HepG2 (cell line): ENCODE data around the gene JMJD6. TPM values are rescaled to one million over a fixed set of nuclear protein-coding genes. Genes with fewer than 3 reads are reported as not detected.

Experiments
- ATAC-seq: fragments of 200-7000 bp; cut with Tn5 transposase; 3 replicates; pipeline ENCODE4 v1.9.1; 2020; ENCODE audit warnings: mild to moderate bottlenecking, moderate library complexity
- BruUV-seq: library from RNA; stranded (reverse); fragments of 400-500 nt; replicated peaks from 2 replicates; lab custom pipeline; 2021; lab: Mats Ljungman, UMichigan
- CTCF ChIA-PET: fragments of 300-600 bp; formaldehyde crosslinking; extraction: SDS; loops from one replicate; lab custom pipeline; 2021; ENCODE audit warnings: low total read pairs, inconsistent platforms, low intra/inter-chr PET ratio; lab: Yijun Ruan, JAX
- POLR2A ChIA-PET: fragments of 350-600 bp; sonication (Branson Sonifier 250); formaldehyde crosslinking; loops from one replicate; lab custom pipeline; 2020; ENCODE audit warnings: antibody characterized with exemption, inconsistent platforms; lab: Yijun Ruan, JAX
- DNase-seq: peaks from one replicate; pipeline ENCODE4 v3.0.0-alpha.2; 2015; ENCODE audit warnings: low spot score
- FAIRE-seq: peaks from 3 replicates; lab custom pipeline; 2011; peaks lifted over from hg19 to GRCh38; lab: Jason Lieb, UNC
- H2AFZ ChIP-seq: one replicate; pipeline ENCODE4 v1.6.1; 2011; ENCODE audit warnings: low read length, inconsistent platforms
- H3K27ac ChIP-seq: fragments of 300-600 bp; 3 replicates; pipeline ENCODE4 v1.8.0; 2011; ENCODE audit warnings: mixed run types, mild to moderate bottlenecking, mixed read lengths, low read length, inconsistent platforms; ENCODE audit not compliant: insufficient read depth; ENCODE audit errors: extremely low read length
- H3K27me3 ChIP-seq, 2 experiments: fragments of 200-600 bp in 1 of 2; 2 replicates in 1 of 2; 3 replicates in 1 of 2; pipeline versions ENCODE4 v1.6.0 to v1.8.0; 2011; ENCODE audit warnings: low read length in 2 of 2, mild to moderate bottlenecking in 2 of 2, moderate library complexity in 2 of 2, inconsistent platforms in 1 of 2; ENCODE audit not compliant: insufficient read depth in 2 of 2, control insufficient read depth in 1 of 2
- H3K36me3 ChIP-seq, 2 experiments: fragments of 200-600 bp in 1 of 2; replicated peaks in 1 of 2; 2 replicates in 1 of 2; 3 replicates in 1 of 2; pipeline versions ENCODE4 v1.5.1 to v1.8.0; 2011; ENCODE audit warnings: low read length in 2 of 2, inconsistent platforms in 1 of 2; ENCODE audit not compliant: insufficient read depth in 2 of 2, control insufficient read depth in 1 of 2
- H3K4me1 ChIP-seq: 2 replicates; pipeline ENCODE4 v1.5.1; 2012; ENCODE audit warnings: low read length, inconsistent platforms; ENCODE audit not compliant: insufficient read depth
- H3K4me2 ChIP-seq: 2 replicates; pipeline ENCODE4 v1.6.0; 2011; ENCODE audit warnings: low read depth, low read length, inconsistent platforms
- H3K4me3 ChIP-seq, 3 experiments: fragments of 200-600 bp in 1 of 3; sonication (generic), shearing (Covaris generic) in 1 of 3; replicated peaks in 1 of 3; 2 replicates each; pipeline ENCODE4 v1.5.1; 2011 to 2016; ENCODE audit warnings: low read length in 3 of 3, inconsistent platforms in 2 of 3, low read depth in 2 of 3, mild to moderate bottlenecking in 2 of 3, control low read depth in 1 of 3, mixed read lengths in 1 of 3; ENCODE audit not compliant: insufficient read depth in 1 of 3
- H3K79me2 ChIP-seq: one replicate; pipeline ENCODE4 v1.6.1; 2011; ENCODE audit warnings: low read length, inconsistent platforms; ENCODE audit not compliant: insufficient read depth
- H3K9ac ChIP-seq: 2 replicates; pipeline ENCODE4 v1.6.0; 2011; ENCODE audit warnings: mild to moderate bottlenecking, low read depth, low read length, inconsistent platforms; ENCODE audit not compliant: insufficient read depth
- H3K9me3 ChIP-seq: 2 replicates; pipeline ENCODE4 v1.5.1; 2012; ENCODE audit warnings: mild to moderate bottlenecking, low read length
- H4K20me1 ChIP-seq: 2 replicates; pipeline ENCODE4 v1.6.0; 2011; ENCODE audit warnings: inconsistent platforms, mild to moderate bottlenecking, low read length, moderate library complexity; ENCODE audit not compliant: insufficient read depth
- KLF13 ChIP-seq: sonication (generic); formaldehyde crosslinking; IDR thresholded peaks from 2 replicates; pipeline ENCODE4 v1.4.0; 2020; ENCODE audit warnings: mild to moderate bottlenecking, missing genetic modification reagents
- TEAD3 ChIP-seq: optimal IDR thresholded peaks from 2 replicates; pipeline ENCODE3; 2016; ENCODE audit warnings: borderline replicate concordance
- ZBTB33 ChIP-seq: sonication (generic); formaldehyde crosslinking; IDR thresholded peaks from 2 replicates; pipeline ENCODE4 v1.4.0; 2020; ENCODE audit warnings: missing genetic modification reagents
- ZBTB38 ChIP-seq: sonication (generic); formaldehyde crosslinking; IDR thresholded peaks from 2 replicates; pipeline ENCODE4 v1.5.1; 2020; ENCODE audit warnings: mild to moderate bottlenecking, missing genetic modification reagents
- ZNF235 ChIP-seq: sonication (generic); formaldehyde crosslinking; IDR thresholded peaks from 2 replicates; pipeline ENCODE4 v1.8.1; 2023; ENCODE audit warnings: mild to moderate bottlenecking, missing genetic modification reagents, borderline replicate concordance
- ZNF644 ChIP-seq: IDR thresholded peaks from 2 replicates; pipeline ENCODE4 v1.6.1; 2016; ENCODE audit warnings: low read depth
- ZNF687 ChIP-seq: sonication (generic); formaldehyde crosslinking; IDR thresholded peaks from 2 replicates; pipeline ENCODE4 v1.5.1; 2020; ENCODE audit warnings: mild to moderate bottlenecking, missing genetic modification reagents, moderate library complexity
- WGBS: methylation state at CpG from one replicate; pipeline ENCODE4 v1.1.6; 2017; ENCODE audit warnings: low lambda C conversion rate; 5-methylcytosine and 5-hydroxymethylcytosine counted together
- in situ Hi-C: cut with HindIII; loops from 2 replicates; pipeline ENCODE4 v1.10.0; 2017; ENCODE audit warnings: low pct_unique_long_range_greater_than_20kb; ENCODE audit not compliant: extremely low pct_ligation_motif_present
- intact Hi-C: fragments of 100-400 bp; cut with micrococcal nuclease; formaldehyde crosslinking; loops from one replicate; pipeline ENCODE4 v1.10.0; 2022; ENCODE audit not compliant: unreplicated experiment
- polyA plus RNA-seq, 8 experiments: library from polyadenylated mRNA; depleted of rRNA in 3 of 8; stranded (reverse) in 7 of 8; unstranded in 1 of 8; fragments of >200 nt; fragmentation: Illumina TruSeq in 4 of 8; extraction: Trizol in 4 of 8; gene quantifications; 2 replicates each; pipeline versions ENCODE4 v1.2.1 to v1.2.3, GENCODE V29; 2011 to 2016; ENCODE audit warnings: low read depth in 4 of 8, missing spikeins in 1 of 8, mixed read lengths in 1 of 8; ENCODE audit not compliant: insufficient read depth in 1 of 8
- total RNA-seq, 5 experiments: library from RNA; depleted of rRNA; stranded (reverse); fragments of >200 nt; fragmentation: Illumina TruSeq; extraction: Trizol; gene quantifications; 2 replicates each; pipeline ENCODE4 v1.2.3, GENCODE V29; 2016; ENCODE audit warnings: low read depth in 1 of 5

The JMJD6 gene
- total and polyA plus RNA-seq, 2 of the 13 experiments (the other 11 are each of a cell fraction or from before 2014, with no cell fraction given): 33.6 to 41.0 TPM

GRCh38 chr17:76704805-76705204 is 21.6 kb downstream of the JMJD6 start:
- intact Hi-C loops: loop anchor here (10.0 kb wide), 1 partner anchor 150 kb away; no protein-coding TSS in a partner anchor
- FAIRE-seq (no peak), DNase-seq (no peak), ATAC-seq (no peak)
- Histone ChIP-seq H3K4me1 (peaks cover 67% of the 10 kb centered on the region), H3K79me2 (peaks cover 33% of the 10 kb centered on the region), H3K36me3 (no peaks in the 10 kb centered on the region), H4K20me1 (peaks cover 3% of the 10 kb centered on the region; the same call in 1 of the 2 replicates), H3K9me3 (no peaks in the 10 kb centered on the region), H3K27me3 (no peaks in the 10 kb centered on the region), H3K9ac (no peak overlapping the region), H3K4me2 (no peak overlapping the region), H2AFZ (no peak overlapping the region), H3K4me3 (no peak overlapping the region), H3K27ac (no peak overlapping the region)
- in situ Hi-C loops: no loop called here
- 84% methylated on average over 4 of the region's 4 CpGs for WGBS
- ChIA-PET CTCF (no interaction called here), POLR2A (interaction anchor here (0.9 kb wide), 1 partner anchor 34 kb away, joined by 4 read pairs; no protein-coding TSS in a partner anchor)
- BruUV-seq: no TSS peak
- TF ChIP-seq ZNF235 (CRISPR knock-in tag) (no peak), ZNF644 (CRISPR knock-in tag) (no peak)

GRCh38 chr17:76702941-76703637 is 23.3 kb downstream of the JMJD6 start:
- Histone ChIP-seq H3K36me3 (no peaks in the 10 kb centered on the region), H3K9ac (no peak overlapping the region), H3K4me3 (no peak overlapping the region), H3K9me3 (no peaks in the 10 kb centered on the region), H3K4me1 (peaks cover 66% of the 10 kb centered on the region), H3K4me2 (no peak overlapping the region), H3K79me2 (peaks cover 33% of the 10 kb centered on the region), H2AFZ (no peak overlapping the region), H4K20me1 (peaks cover 3% of the 10 kb centered on the region; the same call in 1 of the 2 replicates), H3K27ac (no peak overlapping the region), H3K27me3 (no peaks in the 10 kb centered on the region)
- ChIA-PET CTCF (no interaction called here), POLR2A (interaction anchor here (1.2 to 3.5 kb wide), 4 partner anchors 11 to 144 kb away, joined by 3 to 11 read pairs (median 4); partner anchors contain the start of genes MFSD11 and SRSF2)
- intact Hi-C loops: loop anchor here (10.0 kb wide), 1 partner anchor 148 kb away; no protein-coding TSS in a partner anchor
- WGBS: 89% methylated on average over 10 of the region's 10 CpGs
- DNase-seq (no peak), ATAC-seq (no peak), FAIRE-seq (no peak)
- BruUV-seq: no TSS peak
- TF ChIP-seq ZNF687: peak; percentile 21; the same call in 1 of the 2 replicates
- peak; percentile 44; the same call in 1 of the 2 replicates for TF ChIP-seq ZBTB38 (CRISPR knock-in tag)
- peak; percentile 14 for TF ChIP-seq TEAD3 (CRISPR knock-in tag)
- TF ChIP-seq ZBTB33 (CRISPR knock-in tag): peak; percentile 35; the same call in 1 of the 2 replicates
- no peak for TF ChIP-seq KLF13 (CRISPR knock-in tag)
- in situ Hi-C loops: no loop called here
